Upper lobe of left lung (tissue), 6 donors: ENCODE results near the gene IL4. TPM values are rescaled to one million over a fixed set of nuclear protein-coding genes. Genes with fewer than 3 reads are reported as not detected.
A peak's percentile ranks its signal among the peaks of the same experiment; 100 is the strongest.

ENCODE experiments used
- ATAC-seq, 2 donors: fragments of 200-7000 bp; cut with Tn5 transposase; one replicate each; pipeline ENCODE4 v1.9.1; 2022; ENCODE audit warnings: mild to moderate bottlenecking in 2 of 2, moderate library complexity in 2 of 2; ENCODE audit not compliant: low FRiP score in 2 of 2
- DNase-seq, 2 donors: peaks; one replicate each; pipeline ENCODE4 v3.0.0-alpha.2; 2019 to 2020
- H3K27ac ChIP-seq, 4 donors: fragments of 200-600 bp; sonication (generic); one replicate each; pipeline ENCODE4 v1.5.1; 2016 to 2019
- H3K27me3 ChIP-seq, 4 donors: fragments of 200-600 bp; sonication (generic); one replicate each; pipeline ENCODE4 v1.5.1; 2017 to 2019
- H3K36me3 ChIP-seq, 4 donors: fragments of 200-600 bp; sonication (generic); one replicate each; pipeline ENCODE4 v1.5.1; 2016 to 2019
- H3K4me1 ChIP-seq, 4 donors: fragments of 200-600 bp; sonication (generic); one replicate each; pipeline ENCODE4 v1.5.1; 2018 to 2019
- H3K4me3 ChIP-seq, 4 donors: fragments of 200-600 bp; sonication (generic); one replicate each; pipeline ENCODE4 v1.5.1; 2017 to 2019; ENCODE audit warnings: mild to moderate bottlenecking in 2 of 4, moderate library complexity in 1 of 4
- H3K9me3 ChIP-seq, 4 donors: fragments of 200-600 bp; sonication (generic); one replicate each; pipeline ENCODE4 v1.5.1; 2018 to 2019
- CTCF ChIP-seq, 6 experiments: fragments of 450-650 bp in 4 of 6; fragments of 200-600 bp in 2 of 6; sonication (generic) in 2 of 6; IDR thresholded peaks; one replicate each; pipeline ENCODE4 v1.5.1; 2016 to 2019; ENCODE audit warnings: antibody characterized with exemption in 6 of 6
- EP300 ChIP-seq, 4 donors: sonication (generic); formaldehyde crosslinking; IDR thresholded peaks; one replicate each; pipeline ENCODE4 v1.5.1; 2017; ENCODE audit warnings: antibody characterized with exemption in 4 of 4, control low read depth in 2 of 4
- POLR2A ChIP-seq, 4 donors: fragments of 450-650 bp; IDR thresholded peaks; one replicate each; pipeline ENCODE4 v1.5.1; 2016 to 2017; ENCODE audit warnings: antibody characterized with exemption in 4 of 4, mild to moderate bottlenecking in 2 of 4
- POLR2AphosphoS5 ChIP-seq, 2 donors: sonication (generic); formaldehyde crosslinking; IDR thresholded peaks; one replicate each; pipeline ENCODE4 v1.5.1; 2017; ENCODE audit warnings: antibody characterized with exemption in 2 of 2
- WGBS, 2 donors: methylation state at CpG; one replicate each; pipeline ENCODE4 v1.1.5; 2017 to 2018; 5-methylcytosine and 5-hydroxymethylcytosine counted together
- total RNA-seq, 6 donors: library from RNA; depleted of rRNA in 4 of 6; stranded (reverse); fragments of >200 nt in 4 of 6; gene quantifications; one replicate each; pipeline versions ENCODE4 v1.1.0 to v1.2.1, GENCODE V29; 2016 to 2021
- donor health status: DM: no; HTN: no; CAD: no; lungs with moderate emphysema.
- donor health status: DM: no; HTN: yes; CAD: no; lungs with severe emphysema.

Gene IL4
- total RNA-seq, 6 donors from 2014 or later: not detected

- Histone ChIP-seq H3K4me3 (no peak overlapping the region), H3K36me3 (no peaks in the 10 kb centered on the region), H3K4me1 (peaks cover 3 to 8% (median 4%) of the 10 kb centered on the region in 4 donors), H3K9me3 (no peaks in the 10 kb centered on the region), H3K27ac (no peak overlapping the region), H3K27me3 (peaks cover 0 to 6% (median 3%) of the 10 kb centered on the region in 4 donors)
- ATAC-seq (no peak), DNase-seq (no peak)
- TF ChIP-seq POLR2A (IDR thresholded peaks at IDR 0.05): no peak
- no peak for TF ChIP-seq EP300 (IDR thresholded peaks at IDR 0.05)
- no peak for TF ChIP-seq POLR2AphosphoS5 (IDR thresholded peaks at IDR 0.05)
- TF ChIP-seq CTCF (IDR thresholded peaks at IDR 0.05): no peak
- whole genome bisulfite sequencing, 2 donors: 80 to 81% methylated on average over 10 to 12 of the region's 12 CpGs
Measured at GRCh38 chr5:132661231-132662003, 12.4 kb upstream of the IL4 start.

GRCh38 chr5:132662004-132662401, 11.8 kb upstream of the IL4 start:
- no peaks in the 10 kb centered on the region for H3K27me3 ChIP-seq
- no peaks in the 10 kb centered on the region for H3K9me3 ChIP-seq
- no peak for ATAC-seq
- no peak for TF ChIP-seq POLR2A (IDR thresholded peaks at IDR 0.05)
- H3K4me3 ChIP-seq: no peak overlapping the region
- WGBS, 2 donors: 91 to 97% methylated on average over 7 to 9 of the region's 9 CpGs
- no peaks in the 10 kb centered on the region for H3K36me3 ChIP-seq
- no peak overlapping the region for H3K27ac ChIP-seq
- no peak for DNase-seq
- H3K4me1 ChIP-seq: peaks cover 0 to 2% (median 0%) of the 10 kb centered on the region in 4 donors

DNA sequence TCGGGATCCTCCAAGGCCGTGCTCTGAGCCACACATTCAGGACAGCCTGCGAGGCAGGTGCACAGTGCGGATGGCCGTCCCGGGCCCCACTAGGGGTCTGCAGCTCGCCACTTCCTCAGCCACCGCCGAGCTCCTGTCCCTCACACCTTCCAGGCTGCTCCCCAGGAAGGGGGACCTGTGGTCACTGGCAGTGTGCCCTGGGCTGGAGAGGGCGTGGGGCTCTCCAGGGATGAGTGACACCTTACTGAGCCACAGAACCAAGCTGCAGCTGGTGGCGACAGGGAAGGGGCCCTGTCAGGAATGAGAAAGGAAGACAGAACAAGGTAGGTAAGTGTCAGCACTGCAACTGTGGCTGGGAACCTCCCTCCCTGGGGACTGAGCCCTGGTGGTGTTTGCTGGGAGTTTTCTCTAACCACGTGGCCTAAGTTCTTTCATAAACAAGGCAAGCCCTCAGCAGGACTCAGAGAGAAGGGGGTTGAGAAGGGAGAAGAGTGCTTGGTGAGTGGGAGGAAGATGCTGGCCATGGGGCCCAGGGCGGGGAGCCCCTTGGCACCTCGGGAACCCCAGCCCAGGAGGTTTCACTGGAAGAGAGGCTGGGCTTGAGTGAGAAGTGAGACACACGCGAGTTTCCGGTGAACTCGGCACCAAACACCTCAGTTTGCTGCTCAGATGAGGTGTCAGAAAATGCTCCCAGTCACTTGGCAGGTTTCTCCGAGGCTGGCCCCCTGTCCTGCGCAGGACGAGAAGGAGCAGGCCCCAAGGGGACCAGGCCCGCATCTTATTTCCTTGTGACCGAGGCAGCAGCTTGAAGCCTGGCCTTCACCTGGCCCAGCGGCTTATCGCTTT, 10.6 kb upstream of the IL4 start:
- no peak for TF ChIP-seq POLR2AphosphoS5 (IDR thresholded peaks at IDR 0.05)
- peak in 1 of 6 experiments; percentile 16 for TF ChIP-seq CTCF (IDR thresholded peaks at IDR 0.05)
- TF ChIP-seq POLR2A (IDR thresholded peaks at IDR 0.05): no peak
- no peak for TF ChIP-seq EP300 (IDR thresholded peaks at IDR 0.05)
- ATAC-seq: no peak
- DNase-seq: no peak
- Histone ChIP-seq H3K27me3 (no peaks in the 10 kb centered on the region), H3K27ac (peak overlapping the region in 1 of 4 donors; percentile 11), H3K9me3 (no peaks in the 10 kb centered on the region), H3K4me1 (no peaks in the 10 kb centered on the region), H3K4me3 (no peak overlapping the region), H3K36me3 (no peaks in the 10 kb centered on the region)
- 61 to 75% methylated on average over 16 to 22 of the region's 25 CpGs for WGBS, 2 donors

DNA sequence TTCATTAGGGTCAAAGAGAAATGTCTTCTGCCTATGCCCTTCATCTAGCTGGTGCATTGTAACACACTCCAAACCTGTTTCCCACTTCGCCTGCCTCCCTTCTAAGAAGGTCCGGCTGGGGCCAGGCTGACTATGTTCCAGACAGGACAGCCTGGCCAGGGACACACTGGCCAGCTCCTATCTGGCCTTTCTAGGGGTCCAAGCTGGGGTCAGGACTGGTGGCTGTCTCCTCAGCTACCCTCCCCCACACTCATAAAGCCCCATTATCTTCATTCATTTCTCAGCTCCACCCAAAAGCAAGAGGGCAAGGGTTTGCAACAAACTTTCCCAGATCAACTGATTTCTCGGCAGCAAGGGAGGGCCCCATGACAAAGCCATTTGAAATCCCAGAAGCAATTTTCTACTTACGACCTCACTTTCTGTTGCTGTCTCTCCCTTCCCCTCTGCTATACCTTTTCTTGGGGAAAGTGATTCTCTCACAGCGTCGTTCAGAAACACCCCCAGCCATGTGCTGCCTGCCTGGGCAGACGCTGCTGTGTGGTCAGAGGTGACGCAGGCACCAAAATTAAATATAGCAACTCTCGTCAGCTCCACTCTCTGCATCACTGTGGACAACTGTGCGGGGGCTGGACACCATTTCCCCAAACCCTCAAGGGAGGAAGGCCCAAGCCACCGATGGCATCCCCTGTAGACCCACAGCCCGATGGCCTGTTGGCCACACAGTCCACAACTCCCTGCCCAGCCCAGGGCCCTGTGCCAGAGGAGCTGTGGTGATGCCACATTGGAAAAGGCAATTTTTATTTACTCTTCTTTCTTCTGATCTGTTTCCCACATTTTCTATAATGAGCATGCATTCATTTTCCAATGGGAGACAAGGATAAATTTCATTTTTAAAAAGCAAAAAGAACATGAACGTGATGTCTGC, 9.8 kb upstream of the IL4 start:
- Histone ChIP-seq H3K36me3 (no peaks in the 10 kb centered on the region), H3K27me3 (no peaks in the 10 kb centered on the region), H3K9me3 (no peaks in the 10 kb centered on the region), H3K4me3 (no peak overlapping the region), H3K27ac (no peak overlapping the region), H3K4me1 (no peaks in the 10 kb centered on the region)
- TF ChIP-seq CTCF (IDR thresholded peaks at IDR 0.05) (no peak), EP300 (IDR thresholded peaks at IDR 0.05) (no peak), POLR2AphosphoS5 (IDR thresholded peaks at IDR 0.05) (no peak), POLR2A (IDR thresholded peaks at IDR 0.05) (no peak)
- no peak for DNase-seq
- WGBS, 2 donors: 83 to 86% methylated on average over 13 of the region's 13 CpGs
- no peak for ATAC-seq
